PC-9 (cell line): ENCODE measurements around the gene DCAF6.

Experiments
- EZH2 ChIP-seq: fragments of 200-600 bp; sonication (generic); IDR thresholded peaks from 2 replicates; pipeline ENCODE4 v1.8.0; 2017; ENCODE audit warnings: antibody characterized with exemption, low read depth
- TF ChIP-seq, protein P1 (sequence below): fragments of 200-600 bp; sonication (generic); conservative IDR thresholded peaks from 2 replicates; pipeline ENCODE4 v1.6.1; 2017; ENCODE audit warnings: mixed run types, antibody characterized with exemption, mild to moderate bottlenecking, moderate library complexity

DNA sequence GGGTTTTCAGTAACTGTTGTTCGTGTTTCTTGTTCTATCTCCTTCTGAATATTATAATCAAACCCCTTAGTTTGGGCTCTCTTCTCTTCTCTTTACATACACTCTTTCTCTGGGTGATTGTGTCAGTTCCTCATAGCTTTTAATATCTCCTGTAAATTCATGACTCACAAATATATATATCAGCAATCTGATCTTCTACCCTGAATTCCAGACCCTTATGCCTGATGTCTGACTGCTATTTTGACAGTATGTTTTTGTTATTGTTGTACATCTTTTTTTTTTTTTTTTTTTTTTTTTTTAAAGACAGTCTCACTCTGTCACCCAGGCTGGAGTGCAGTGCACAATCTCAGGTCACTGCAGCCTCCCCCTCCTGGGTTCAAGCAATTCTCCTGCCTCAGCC lies 71.2 kb downstream of the DCAF6 start:
- TF ChIP-seq, protein P1, sequence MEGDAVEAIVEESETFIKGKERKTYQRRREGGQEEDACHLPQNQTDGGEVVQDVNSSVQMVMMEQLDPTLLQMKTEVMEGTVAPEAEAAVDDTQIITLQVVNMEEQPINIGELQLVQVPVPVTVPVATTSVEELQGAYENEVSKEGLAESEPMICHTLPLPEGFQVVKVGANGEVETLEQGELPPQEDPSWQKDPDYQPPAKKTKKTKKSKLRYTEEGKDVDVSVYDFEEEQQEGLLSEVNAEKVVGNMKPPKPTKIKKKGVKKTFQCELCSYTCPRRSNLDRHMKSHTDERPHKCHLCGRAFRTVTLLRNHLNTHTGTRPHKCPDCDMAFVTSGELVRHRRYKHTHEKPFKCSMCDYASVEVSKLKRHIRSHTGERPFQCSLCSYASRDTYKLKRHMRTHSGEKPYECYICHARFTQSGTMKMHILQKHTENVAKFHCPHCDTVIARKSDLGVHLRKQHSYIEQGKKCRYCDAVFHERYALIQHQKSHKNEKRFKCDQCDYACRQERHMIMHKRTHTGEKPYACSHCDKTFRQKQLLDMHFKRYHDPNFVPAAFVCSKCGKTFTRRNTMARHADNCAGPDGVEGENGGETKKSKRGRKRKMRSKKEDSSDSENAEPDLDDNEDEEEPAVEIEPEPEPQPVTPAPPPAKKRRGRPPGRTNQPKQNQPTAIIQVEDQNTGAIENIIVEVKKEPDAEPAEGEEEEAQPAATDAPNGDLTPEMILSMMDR: no peak
- TF ChIP-seq EZH2: no peak
